SW 1271 (cell line): ENCODE data around the gene LTBP4.
A peak's percentile ranks its signal among the peaks of the same experiment; 100 is the strongest.
"Not testable (repeated sequence)": the region's sequence is repeated elsewhere in the genome, so short reads cannot be mapped to it uniquely, and the experiment has no call there.

Source experiments
- DNase-seq, 2 experiments: peaks; one replicate each; lab custom pipeline; 2025; lab: John Stamatoyannopoulos, UW

LTBP4 gene

GRCh38 chr19:40601134-40601974 lies at the start of gene LTBP4:
TSS of gene LTBP4 (plus strand) at chr19:40601369. CDS start at chr19:40601388, 19 bp downstream.
- no peak for DNase-seq

GRCh38 chr19:40552848-40553247 lies 48.3 kb upstream of the LTBP4 start:
- DNase-seq: no peak

- no peak for DNase-seq
These were observed 47.0 kb upstream of the LTBP4 start for GRCh38 chr19:40553885-40554857.

GRCh38 chr19:40555978-40556689 lies 45.0 kb upstream of the LTBP4 start:
- DNase-seq: no peak

GRCh38 chr19:40556953-40557530 lies 44.1 kb upstream of the LTBP4 start:
- DNase-seq: no peak

- DNase-seq: no peak
These were observed 41.8 kb upstream of the LTBP4 start for GRCh38 chr19:40559394-40559793.

- no peak for DNase-seq
These were observed 41.1 kb upstream of the LTBP4 start for GRCh38 chr19:40560092-40560507.

- DNase-seq: no peak
These were observed 39.2 kb upstream of the LTBP4 start for GRCh38 chr19:40561947-40562346.

- DNase-seq: not testable (repeated sequence)
These were observed 36.6 kb upstream of the LTBP4 start for GRCh38 chr19:40564535-40564934.

GRCh38 chr19:40565355-40565754 lies 35.8 kb upstream of the LTBP4 start:
- no peak for DNase-seq

GRCh38 chr19:40565910-40566495 lies 35.2 kb upstream of the LTBP4 start:
- DNase-seq: no peak

GRCh38 chr19:40567040-40567749 lies 34.0 kb upstream of the LTBP4 start:
- no peak for DNase-seq

GRCh38 chr19:40567750-40568494 lies 33.2 kb upstream of the LTBP4 start:
- DNase-seq: no peak

GRCh38 chr19:40570313-40571004 lies 30.7 kb upstream of the LTBP4 start:
- DNase-seq: peak; percentile 93 to 97

GRCh38 chr19:40571005-40571318 lies 30.2 kb upstream of the LTBP4 start:
- no peak for DNase-seq

- no peak for DNase-seq
These were observed 29.2 kb upstream of the LTBP4 start for GRCh38 chr19:40571831-40572495.

GRCh38 chr19:40575326-40575725 lies 25.8 kb upstream of the LTBP4 start:
- no peak for DNase-seq

GRCh38 chr19:40576151-40576584 lies 25.0 kb upstream of the LTBP4 start:
- no peak for DNase-seq
